ENCODE data around the gene AJAP1. TPM values are rescaled to one million over a fixed set of nuclear protein-coding genes. Genes with fewer than 3 reads are reported as not detected.

The AJAP1 gene
- total and polyA plus RNA-seq, 2 donors (not counting 1 experiment from before 2014, with no cell fraction given) = 0.01 TPM; not detected in 1

DNA sequence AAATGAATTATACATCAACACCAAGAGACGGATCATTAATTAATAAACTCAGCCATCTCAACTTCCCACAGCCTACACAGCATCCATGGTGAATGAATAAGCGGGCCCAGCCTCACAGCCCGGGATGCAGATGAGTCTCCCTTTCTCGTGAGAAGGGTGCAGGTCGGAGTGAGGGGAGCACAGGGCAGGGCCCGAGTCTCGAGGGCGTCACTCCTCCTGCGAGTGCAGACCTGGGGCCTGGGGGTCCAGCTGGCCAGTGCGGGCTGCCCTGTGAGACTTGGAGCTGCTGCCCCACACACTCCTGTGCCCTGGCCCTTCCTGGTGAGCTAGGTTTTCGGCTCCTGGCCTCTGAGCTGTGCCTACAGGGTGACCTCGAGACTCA lies 74.7 kb downstream of the AJAP1 start:
- Histone ChIP-seq H3K9ac (ENCODE audit: insufficient read depth, low read length) (no peak overlapping the region), H3K27ac (ENCODE audit: insufficient read depth, low read length) (no peak overlapping the region), H3K9me3 (ENCODE audit: control insufficient read depth, insufficient read depth, low read depth, low read length) (no peaks in the 10 kb centered on the region), H3K4me1 (ENCODE audit: control insufficient read depth, extremely low read depth, insufficient read depth, low read length) (no peaks in the 10 kb centered on the region), H3K36me3 (ENCODE audit: control insufficient read depth, insufficient read depth, low read length) (no peaks in the 10 kb centered on the region), H3K27me3 (ENCODE audit: control insufficient read depth, insufficient read depth, low read length) (no peaks in the 10 kb centered on the region), H3K4me2 (ENCODE audit: extremely low read depth, insufficient read depth, low read length) (no peak overlapping the region), H2AFZ (ENCODE audit: low read length) (no peak overlapping the region), H3K4me3 (replicated peaks in 1 of 4; ENCODE audit: control extremely low read depth in 1 of 4, insufficient read depth in 1 of 4, low read depth in 3 of 4, low read length in 4 of 4) (no peak overlapping the region), H3K79me2 (ENCODE audit: control insufficient read depth, insufficient read depth, low read length) (no peaks in the 10 kb centered on the region), H4K20me1 (ENCODE audit: control insufficient read depth, extremely low read depth, insufficient read depth, low read length) (no peaks in the 10 kb centered on the region)
- no peak for DNase-seq (ENCODE audit: low read depth in 2 of 2)
- TF ChIP-seq EZH2 (IDR thresholded peaks at IDR 0.05; ENCODE audit: low read length, missing control alignments) = no peak
- TF ChIP-seq, protein P1, sequence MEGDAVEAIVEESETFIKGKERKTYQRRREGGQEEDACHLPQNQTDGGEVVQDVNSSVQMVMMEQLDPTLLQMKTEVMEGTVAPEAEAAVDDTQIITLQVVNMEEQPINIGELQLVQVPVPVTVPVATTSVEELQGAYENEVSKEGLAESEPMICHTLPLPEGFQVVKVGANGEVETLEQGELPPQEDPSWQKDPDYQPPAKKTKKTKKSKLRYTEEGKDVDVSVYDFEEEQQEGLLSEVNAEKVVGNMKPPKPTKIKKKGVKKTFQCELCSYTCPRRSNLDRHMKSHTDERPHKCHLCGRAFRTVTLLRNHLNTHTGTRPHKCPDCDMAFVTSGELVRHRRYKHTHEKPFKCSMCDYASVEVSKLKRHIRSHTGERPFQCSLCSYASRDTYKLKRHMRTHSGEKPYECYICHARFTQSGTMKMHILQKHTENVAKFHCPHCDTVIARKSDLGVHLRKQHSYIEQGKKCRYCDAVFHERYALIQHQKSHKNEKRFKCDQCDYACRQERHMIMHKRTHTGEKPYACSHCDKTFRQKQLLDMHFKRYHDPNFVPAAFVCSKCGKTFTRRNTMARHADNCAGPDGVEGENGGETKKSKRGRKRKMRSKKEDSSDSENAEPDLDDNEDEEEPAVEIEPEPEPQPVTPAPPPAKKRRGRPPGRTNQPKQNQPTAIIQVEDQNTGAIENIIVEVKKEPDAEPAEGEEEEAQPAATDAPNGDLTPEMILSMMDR (conservative IDR thresholded peaks at IDR 0.05 in 1 of 2, IDR thresholded peaks at IDR 0.05 in 1 of 2; ENCODE audit: low read depth in 1 of 2, low read length in 2 of 2) = no peak

DNA sequence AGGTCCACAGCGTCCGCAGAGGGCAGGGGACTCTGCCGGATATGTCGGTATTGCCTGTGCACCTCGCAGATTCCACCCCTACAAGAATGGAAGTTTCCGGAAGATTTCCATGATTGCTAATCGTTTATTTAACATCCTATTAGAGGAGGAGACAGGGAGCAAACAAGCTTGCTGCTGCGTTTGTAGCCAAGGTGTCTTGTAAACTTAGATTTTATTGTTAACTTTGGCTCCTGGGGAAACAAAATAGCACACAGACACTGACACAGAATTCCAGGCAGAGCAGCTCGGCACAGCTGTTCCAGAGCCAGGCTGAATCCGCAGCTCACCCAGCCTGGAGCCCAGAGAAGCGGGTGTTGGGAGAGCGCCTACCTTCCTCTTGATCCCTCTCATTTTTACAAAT lies 75.7 kb downstream of the AJAP1 start:
- H3K4me2 ChIP-seq (ENCODE audit: extremely low read depth, insufficient read depth, low read length) = no peak overlapping the region
- no peak overlapping the region for H3K9ac ChIP-seq (ENCODE audit: insufficient read depth, low read length)
- H3K79me2 ChIP-seq (ENCODE audit: control insufficient read depth, insufficient read depth, low read length) = no peaks in the 10 kb centered on the region
- H3K4me1 ChIP-seq (ENCODE audit: control insufficient read depth, extremely low read depth, insufficient read depth, low read length) = no peaks in the 10 kb centered on the region
- no peak overlapping the region for H3K4me3 ChIP-seq (replicated peaks in 1 of 4; ENCODE audit: control extremely low read depth in 1 of 4, insufficient read depth in 1 of 4, low read depth in 3 of 4, low read length in 4 of 4)
- H3K9me3 ChIP-seq (ENCODE audit: control insufficient read depth, insufficient read depth, low read depth, low read length) = no peaks in the 10 kb centered on the region
- no peaks in the 10 kb centered on the region for H3K36me3 ChIP-seq (ENCODE audit: control insufficient read depth, insufficient read depth, low read length)
- no peak overlapping the region for H3K27ac ChIP-seq (ENCODE audit: insufficient read depth, low read length)
- no peaks in the 10 kb centered on the region for H4K20me1 ChIP-seq (ENCODE audit: control insufficient read depth, extremely low read depth, insufficient read depth, low read length)
- DNase-seq (ENCODE audit: low read depth in 2 of 2) = no peak
- no peaks in the 10 kb centered on the region for H3K27me3 ChIP-seq (ENCODE audit: control insufficient read depth, insufficient read depth, low read length)
- H2AFZ ChIP-seq (ENCODE audit: low read length) = no peak overlapping the region
- TF ChIP-seq EZH2 (IDR thresholded peaks at IDR 0.05; ENCODE audit: low read length, missing control alignments) = no peak
- TF ChIP-seq, protein P1 (conservative IDR thresholded peaks at IDR 0.05 in 1 of 2, IDR thresholded peaks at IDR 0.05 in 1 of 2; ENCODE audit: low read depth in 1 of 2, low read length in 2 of 2) = no peak

DNA sequence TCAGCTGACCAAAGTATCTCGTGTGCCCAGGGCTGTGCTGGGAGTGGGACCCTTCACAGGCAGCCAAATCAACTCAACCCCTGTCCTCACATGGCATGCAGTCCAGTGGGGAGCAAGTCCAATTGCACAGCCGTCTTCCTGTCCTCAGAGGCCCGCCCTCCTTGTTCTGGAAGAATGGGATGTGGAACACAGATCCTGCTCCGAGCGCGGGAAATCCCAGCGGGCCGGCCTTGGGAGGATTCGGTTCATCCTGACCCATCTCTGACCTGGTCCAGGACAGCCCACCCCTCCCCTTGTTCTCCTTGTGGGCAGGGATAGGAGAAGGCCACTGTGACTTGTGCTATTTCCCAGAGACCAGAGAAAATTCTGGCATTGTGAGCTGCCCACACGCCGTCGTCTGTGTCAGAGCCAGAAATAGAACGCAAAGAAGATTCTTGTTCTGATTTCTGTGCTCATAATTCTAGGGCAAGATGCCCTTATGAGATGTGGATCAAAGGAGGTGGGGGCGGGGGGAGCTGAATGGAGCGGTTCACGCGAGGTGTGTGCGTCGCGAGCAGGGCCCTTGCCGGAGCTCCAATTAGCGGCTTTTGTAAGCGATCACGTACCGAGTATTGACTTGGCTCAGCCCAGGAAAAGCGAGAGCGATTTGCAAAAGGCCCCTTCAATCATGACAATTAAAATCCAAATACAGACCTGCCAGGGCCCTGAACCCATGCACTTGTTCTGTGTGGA lies 79.2 kb downstream of the AJAP1 start:
- no peak for TF ChIP-seq EZH2 (IDR thresholded peaks at IDR 0.05; ENCODE audit: low read length, missing control alignments)
- TF ChIP-seq, protein P1 (conservative IDR thresholded peaks at IDR 0.05 in 1 of 2, IDR thresholded peaks at IDR 0.05 in 1 of 2; ENCODE audit: low read depth in 1 of 2, low read length in 2 of 2) = no peak
- no peak for DNase-seq (ENCODE audit: low read depth in 2 of 2)
- H3K4me2 ChIP-seq (ENCODE audit: extremely low read depth, insufficient read depth, low read length) = no peak overlapping the region
- H4K20me1 ChIP-seq (ENCODE audit: control insufficient read depth, extremely low read depth, insufficient read depth, low read length) = no peaks in the 10 kb centered on the region
- H3K9me3 ChIP-seq (ENCODE audit: control insufficient read depth, insufficient read depth, low read depth, low read length) = no peaks in the 10 kb centered on the region
- no peaks in the 10 kb centered on the region for H3K36me3 ChIP-seq (ENCODE audit: control insufficient read depth, insufficient read depth, low read length)
- no peak overlapping the region for H2AFZ ChIP-seq (ENCODE audit: low read length)
- H3K4me1 ChIP-seq (ENCODE audit: control insufficient read depth, extremely low read depth, insufficient read depth, low read length) = no peaks in the 10 kb centered on the region
- no peaks in the 10 kb centered on the region for H3K79me2 ChIP-seq (ENCODE audit: control insufficient read depth, insufficient read depth, low read length)
- H3K9ac ChIP-seq (ENCODE audit: insufficient read depth, low read length) = no peak overlapping the region
- no peak overlapping the region for H3K27ac ChIP-seq (ENCODE audit: insufficient read depth, low read length)
- no peaks in the 10 kb centered on the region for H3K27me3 ChIP-seq (ENCODE audit: control insufficient read depth, insufficient read depth, low read length)
- H3K4me3 ChIP-seq (replicated peaks in 1 of 4; ENCODE audit: control extremely low read depth in 1 of 4, insufficient read depth in 1 of 4, low read depth in 3 of 4, low read length in 4 of 4) = no peak overlapping the region

All from fibroblast of lung (primary cell).